Motor neuron (in vitro differentiated cells): ENCODE results near the gene KRT83. TPM values are rescaled to one million over a fixed set of nuclear protein-coding genes. Genes with fewer than 3 reads are reported as not detected.
A peak's percentile ranks its signal among the peaks of the same experiment; 100 is the strongest.

Source experiments
- ATAC-seq, 8 experiments: fragments of 200-7000 bp; cut with Tn5 transposase; replicated peaks in 6 of 8; 2 replicates each; pipeline ENCODE4 v1.8.0; 2021; ENCODE audit warnings: mild to moderate bottlenecking in 8 of 8, moderate library complexity in 8 of 8
- H3K27ac ChIP-seq, 2 donors: fragments of 250-450 bp; sonication (Bioruptor Pico); 2 replicates each; pipeline ENCODE4 v1.9.0; 2021; ENCODE audit warnings: antibody characterized with exemption in 2 of 2, mild to moderate bottlenecking in 2 of 2, moderate library complexity in 1 of 2
- H3K4me1 ChIP-seq, 2 donors: fragments of 250-450 bp; sonication (Bioruptor Pico); replicated peaks in 1 of 2; 2 replicates each; pipeline ENCODE4 v1.6.1; 2021; ENCODE audit warnings: antibody characterized with exemption in 2 of 2, mild to moderate bottlenecking in 2 of 2, moderate library complexity in 1 of 2
- H3K4me3 ChIP-seq, 5 donors: fragments of 250-450 bp; sonication (Bioruptor Pico); 2 replicates each; pipeline ENCODE4 v1.9.0; 2021; ENCODE audit warnings: antibody characterized with exemption in 5 of 5, mild to moderate bottlenecking in 5 of 5, moderate library complexity in 4 of 5
- WGBS, 10 experiments: fragments of 450-650 bp; shearing (Covaris generic); methylation state at CpG; one replicate each; pipeline ENCODE4 v1.0.0; 2022; 5-methylcytosine and 5-hydroxymethylcytosine counted together
- in situ Hi-C, 9 experiments: fragments of 400-800 bp; cut with MboI; loops; one replicate each; pipeline ENCODE4 v1.15.0; 2021; ENCODE audit warnings: low sequenced_read_pairs in 9 of 9, low pct_unique_long_range_greater_than_20kb in 2 of 9; ENCODE audit not compliant: unreplicated experiment in 9 of 9
- total RNA-seq, 8 experiments: library from RNA; unstranded; fragments of 300-600 nt; gene quantifications; 2 replicates each; pipeline versions ENCODE4 v1.2.3 to v1.2.4, GENCODE V29; 2022

KRT83 gene
- total RNA-seq, 8 experiments from 2014 or later: 0.14 to 0.28 TPM; not detected in 6

GRCh38 chr12:52337054-52337453 lies 15.9 kb upstream of the KRT83 start:
- no peaks in the 10 kb centered on the region for H3K4me1 ChIP-seq
- ATAC-seq: no peak
- in situ Hi-C loops: no loop called here
- WGBS, 10 experiments: 0 to 67% (median 40%) methylated on average over 1 of the region's 1 CpG
- H3K27ac ChIP-seq: no peak overlapping the region
- no peak overlapping the region for H3K4me3 ChIP-seq

DNA sequence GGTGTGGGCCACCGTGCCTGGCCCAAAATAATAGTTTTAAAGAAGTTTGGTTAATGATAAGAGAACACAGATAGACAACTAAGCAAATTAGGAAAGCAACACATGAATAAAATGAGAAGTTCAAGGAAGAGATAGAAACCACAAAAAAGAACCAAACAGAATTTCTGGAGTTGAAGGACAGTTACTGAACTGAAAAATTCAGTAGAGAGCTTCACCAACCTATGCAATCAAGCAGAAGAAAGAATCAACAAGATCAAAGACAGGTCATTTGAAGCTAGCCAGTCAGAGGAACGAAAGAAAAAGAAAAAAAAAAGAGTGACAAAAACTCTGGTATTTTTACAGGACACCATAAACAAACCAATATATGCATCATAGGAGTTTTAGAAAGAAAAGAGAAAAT lies 15.4 kb upstream of the KRT83 start:
- H3K4me3 ChIP-seq: no peak overlapping the region
- 0 to 86% (median 58%) methylated on average over 1 to 2 of the region's 2 CpGs for WGBS, 10 experiments

GRCh38 chr12:52335598-52336262 lies 14.5 kb upstream of the KRT83 start:
- WGBS, 10 experiments: 40 to 100% (median 72%) methylated on average over 1 to 4 of the region's 4 CpGs
- Histone ChIP-seq H3K27ac (no peak overlapping the region), H3K4me1 (no peaks in the 10 kb centered on the region), H3K4me3 (no peak overlapping the region)
- in situ Hi-C loops: no loop called here
- no peak for ATAC-seq

More for the DNA sequence above, 15.4 kb upstream of the KRT83 start:
- H3K4me1 ChIP-seq: no peaks in the 10 kb centered on the region
- H3K27ac ChIP-seq: no peak overlapping the region
- in situ Hi-C loops: no loop called here
- ATAC-seq: no peak

- WGBS, 10 experiments: 33 to 96% (median 90%) methylated on average over 2 to 3 of the region's 3 CpGs; no CpG with 5 or more reads in 1 of the 10 experiments
- in situ Hi-C loops: no loop called here
- Histone ChIP-seq H3K4me1 (no peaks in the 10 kb centered on the region), H3K4me3 (no peak overlapping the region), H3K27ac (no peak overlapping the region)
- ATAC-seq: no peak
Measured at GRCh38 chr12:52334185-52334584, 13.0 kb upstream of the KRT83 start.

GRCh38 chr12:52333321-52333720 lies 12.1 kb upstream of the KRT83 start:
- Histone ChIP-seq H3K4me3 (no peak overlapping the region), H3K27ac (no peak overlapping the region), H3K4me1 (no peaks in the 10 kb centered on the region)
- WGBS, 10 experiments: 70% methylated on average over 2 of the region's 3 CpGs; no CpG with 5 or more reads in 9 of the 10 experiments
- in situ Hi-C loops: no loop called here
- peak in 2 of 8 experiments; percentile 20 to 52 for ATAC-seq

DNA sequence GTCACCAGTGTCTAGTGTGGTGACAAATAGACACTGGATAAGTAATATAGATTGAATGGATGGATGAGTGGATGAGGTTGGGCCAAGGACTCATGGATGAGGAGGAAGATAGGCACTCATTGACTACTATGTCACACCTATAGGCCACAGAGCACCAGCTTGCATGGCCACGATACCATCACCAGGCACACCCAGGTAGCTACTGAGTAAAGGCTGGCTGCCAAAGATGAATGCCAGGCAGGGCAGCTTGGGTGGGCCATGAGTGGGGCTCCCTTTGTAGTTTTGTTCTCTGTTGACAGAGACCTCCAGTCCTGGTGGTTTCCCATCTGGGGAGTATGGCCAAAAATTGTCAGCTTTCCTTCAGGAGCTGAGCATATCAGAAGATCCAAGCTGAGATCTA lies 11.2 kb upstream of the KRT83 start:
- Histone ChIP-seq H3K4me1 (no peaks in the 10 kb centered on the region), H3K4me3 (no peak overlapping the region), H3K27ac (no peak overlapping the region)
- WGBS, 10 experiments: 73 to 100% (median 100%) methylated on average over 1 of the region's 1 CpG; no CpG with 5 or more reads in 7 of the 10 experiments
- in situ Hi-C loops: no loop called here
- ATAC-seq: no peak

DNA sequence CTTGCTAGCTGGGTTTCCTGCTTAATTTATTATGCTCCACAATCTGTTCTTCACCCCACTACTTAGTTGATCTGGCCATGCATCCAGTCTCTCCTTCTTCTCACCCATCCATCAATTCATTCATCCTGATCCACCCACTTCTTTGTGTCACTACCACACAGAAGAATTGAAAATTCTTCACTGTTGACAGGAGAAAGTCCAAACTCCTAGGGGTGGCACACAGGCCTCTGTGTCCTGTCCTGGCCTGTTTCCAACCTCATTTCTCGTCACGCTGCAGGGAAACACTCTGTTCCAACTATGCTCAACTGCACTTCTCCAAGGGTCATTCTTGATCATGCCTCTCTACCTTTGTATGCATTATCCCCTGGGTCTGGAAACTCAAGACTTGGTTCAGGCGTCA lies 10.6 kb upstream of the KRT83 start:
- Histone ChIP-seq H3K27ac (no peak overlapping the region), H3K4me1 (no peaks in the 10 kb centered on the region), H3K4me3 (no peak overlapping the region)
- no peak for ATAC-seq
- WGBS, 10 experiments: 40 to 100% (median 86%) methylated on average over 1 to 3 of the region's 3 CpGs; no CpG with 5 or more reads in 3 of the 10 experiments
- in situ Hi-C loops: no loop called here

DNA sequence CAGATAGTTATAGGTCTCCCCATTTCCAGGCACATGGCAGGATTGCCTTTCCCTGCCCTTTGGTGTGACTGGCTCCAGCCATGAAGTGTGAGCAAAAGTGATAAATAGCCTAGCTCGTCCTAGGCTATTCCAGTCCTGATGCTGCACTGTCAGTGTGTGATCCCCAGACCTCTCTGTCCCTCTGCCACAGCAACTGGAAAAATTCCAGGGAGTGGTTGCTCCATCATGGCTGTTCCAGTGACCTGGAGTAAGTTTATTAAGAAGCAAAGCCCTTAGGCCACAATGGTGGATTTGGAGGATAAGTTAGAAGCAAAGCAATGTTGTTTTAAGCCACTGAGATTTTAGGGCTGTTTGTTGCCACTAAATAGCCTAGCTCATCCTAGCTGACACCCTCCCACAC lies 9.8 kb upstream of the KRT83 start:
- 0 to 71% (median 0%) methylated on average over 1 of the region's 1 CpG; no CpG with 5 or more reads in 7 of the 10 experiments for WGBS, 10 experiments

DNA sequence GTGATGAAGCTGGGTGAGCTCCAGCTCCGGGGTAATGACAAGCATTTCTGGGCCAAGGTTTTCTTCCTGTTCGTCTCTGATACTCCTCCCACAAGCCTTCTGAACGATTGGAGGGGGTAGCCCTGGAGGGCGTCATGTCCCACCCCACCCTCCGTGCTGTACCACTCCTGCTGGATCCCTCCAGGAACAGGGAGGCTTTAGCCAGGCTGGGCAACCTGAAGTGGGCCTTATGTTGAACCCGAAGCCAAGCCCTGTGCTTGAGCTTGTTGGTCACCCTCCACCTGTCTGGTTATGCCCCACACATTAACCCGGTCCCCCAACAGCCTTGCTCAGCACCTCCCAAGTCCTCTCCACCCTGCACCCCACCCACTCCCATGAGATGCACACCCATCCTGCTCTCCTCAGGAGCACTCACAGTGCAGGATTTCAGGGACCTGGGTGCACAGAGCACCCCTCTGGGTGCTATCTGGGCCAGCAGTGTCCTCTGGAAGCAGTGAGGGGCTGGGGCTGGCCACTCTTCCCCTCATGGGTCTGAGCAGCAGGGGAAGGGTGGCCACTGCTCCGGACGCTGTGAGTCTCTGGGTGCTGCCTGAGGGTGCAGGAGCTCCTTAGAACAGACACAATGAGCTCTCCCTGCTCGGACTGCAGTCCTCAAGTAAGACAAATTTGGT lies 6.8 kb upstream of the KRT83 start:
- ATAC-seq: peak in 1 of 8 experiments; percentile 13
- Histone ChIP-seq H3K4me3 (no peak overlapping the region), H3K4me1 (no peaks in the 10 kb centered on the region), H3K27ac (no peak overlapping the region)
- WGBS, 10 experiments: 42 to 83% (median 68%) methylated on average over 1 to 6 of the region's 10 CpGs; no CpG with 5 or more reads in 3 of the 10 experiments
- in situ Hi-C loops: loop anchor here in 2 of 9 experiments (10.0 kb wide), 1 partner anchor 173 kb away; no protein-coding TSS in a partner anchor

More for the DNA sequence above, 9.8 kb upstream of the KRT83 start:
- Histone ChIP-seq H3K4me1 (no peaks in the 10 kb centered on the region), H3K4me3 (no peak overlapping the region), H3K27ac (no peak overlapping the region)
- ATAC-seq: no peak
- in situ Hi-C loops: no loop called here

DNA sequence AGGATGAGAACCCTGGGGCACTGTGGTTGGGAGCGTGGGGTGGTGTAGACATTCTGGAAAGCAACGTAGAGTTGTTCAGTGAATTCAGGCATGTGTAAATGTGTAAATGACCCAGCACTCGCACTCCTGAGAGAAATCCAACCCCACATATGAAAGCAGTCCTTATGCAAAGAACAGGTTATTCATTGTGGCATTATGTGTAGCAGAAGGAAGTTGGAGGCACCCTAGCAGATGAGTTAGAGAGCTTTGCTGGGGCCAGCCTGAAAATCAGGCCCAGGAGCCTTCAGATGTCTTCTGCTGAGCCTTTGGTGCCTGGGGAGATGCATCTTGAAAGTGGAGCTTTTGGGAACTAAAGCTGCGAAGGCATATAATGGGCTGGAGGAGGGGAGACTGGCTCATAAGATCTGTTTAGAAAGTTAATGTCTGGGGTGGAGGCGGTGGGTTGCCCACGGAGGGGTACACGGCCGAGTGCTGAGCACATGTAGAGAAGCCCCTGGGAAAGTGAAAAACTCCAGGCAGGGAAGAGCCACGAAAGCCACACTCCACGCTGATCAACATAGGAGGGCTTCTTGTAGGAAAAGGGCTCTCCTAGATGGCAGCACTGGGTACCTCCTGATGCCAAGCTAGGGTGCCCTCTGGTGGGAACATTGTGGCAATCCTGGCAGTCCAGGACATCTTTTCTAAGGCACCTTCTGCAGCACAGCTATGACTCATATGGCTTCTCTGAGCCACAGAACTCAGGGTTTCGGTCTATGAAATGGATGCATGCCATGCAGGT lies 6.0 kb upstream of the KRT83 start:
- in situ Hi-C loops: loop anchor here in 2 of 9 experiments (10.0 kb wide), 1 partner anchor 172 kb away; no protein-coding TSS in a partner anchor
- Histone ChIP-seq H3K4me3 (no peak overlapping the region), H3K27ac (no peak overlapping the region), H3K4me1 (no peaks in the 10 kb centered on the region)
- 0 to 83% (median 14%) methylated on average over 1 to 9 of the region's 11 CpGs; no CpG with 5 or more reads in 2 of the 10 experiments for WGBS, 10 experiments
- ATAC-seq: peak in 5 of 8 experiments; percentile 61 to 99 (median 88)

DNA sequence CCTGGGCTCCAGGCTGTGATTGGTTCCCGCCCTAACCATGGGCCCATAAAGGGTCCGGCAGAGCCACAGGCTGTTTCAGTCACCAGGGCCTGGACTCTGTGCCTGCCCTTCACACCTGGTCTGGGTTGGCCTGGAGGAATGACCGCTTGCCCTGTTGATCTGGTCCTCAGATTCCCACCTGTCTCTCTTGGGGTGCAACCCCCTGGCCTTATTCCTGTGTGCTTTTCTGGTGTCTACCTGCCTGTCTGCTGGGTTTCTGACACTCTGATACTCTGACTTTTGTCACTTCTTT lies 2.9 kb upstream of the KRT83 start:
- in situ Hi-C loops: loop anchor here in 2 of 9 experiments (10.0 kb wide), 1 partner anchor 169 kb away; no protein-coding TSS in a partner anchor

GRCh38 chr12:52323416-52324152 lies 2.4 kb upstream of the KRT83 start:
- no peak overlapping the region for H3K27ac ChIP-seq
- 49 to 100% (median 80%) methylated on average over 1 to 6 of the region's 10 CpGs; no CpG with 5 or more reads in 2 of the 10 experiments for WGBS, 10 experiments
- ATAC-seq: no peak
- no peak overlapping the region for H3K4me3 ChIP-seq
- in situ Hi-C loops: loop anchor here in 2 of 9 experiments (10.0 kb wide), 1 partner anchor 169 kb away; no protein-coding TSS in a partner anchor
- H3K4me1 ChIP-seq: no peaks in the 10 kb centered on the region

More for the DNA sequence above, 2.9 kb upstream of the KRT83 start:
- Histone ChIP-seq H3K27ac (no peak overlapping the region), H3K4me1 (no peaks in the 10 kb centered on the region), H3K4me3 (no peak overlapping the region)
- WGBS, 10 experiments: 60 to 72% methylated on average over 1 to 3 of the region's 3 CpGs; no CpG with 5 or more reads in 8 of the 10 experiments
- ATAC-seq: no peak
